Mononuclear cell (primary cell): ENCODE data around the gene NLGN3. TPM values are rescaled to one million over a fixed set of nuclear protein-coding genes. Genes with fewer than 3 reads are reported as not detected.

Experiments
- H3K27me3 ChIP-seq: 2 replicates; pipeline ENCODE4 v1.6.0; 2011; ENCODE audit warnings: low read length, control low read depth; ENCODE audit not compliant: insufficient read depth
- H3K4me1 ChIP-seq: 2 replicates; pipeline ENCODE4 v1.5.1; 2011; ENCODE audit warnings: mild to moderate bottlenecking, low read length, control low read depth; ENCODE audit not compliant: insufficient read depth
- H3K4me3 ChIP-seq: 2 replicates; pipeline ENCODE4 v1.5.1; 2011; ENCODE audit warnings: mild to moderate bottlenecking, low read length, moderate library complexity
- H3K9me3 ChIP-seq: 2 replicates; pipeline ENCODE4 v1.5.1; 2011; ENCODE audit warnings: low read depth, mild to moderate bottlenecking, control low read depth, low read length
- total RNA-seq: library from RNA; depleted of rRNA; stranded (reverse); fragments of >200 nt; gene quantifications from one replicate; pipeline ENCODE4 v1.2.3, GENCODE V29; 2012

Gene NLGN3
- total RNA-seq, 1 donor: 2.6 TPM

GRCh38 chrX:71199252-71200008 lies 54.8 kb downstream of the NLGN3 start:
- H3K27me3 ChIP-seq: no peaks in the 10 kb centered on the region
- H3K4me3 ChIP-seq: no peak overlapping the region
- peaks cover 15% of the 10 kb centered on the region for H3K4me1 ChIP-seq
- no peaks in the 10 kb centered on the region for H3K9me3 ChIP-seq

- H3K9me3 ChIP-seq: no peaks in the 10 kb centered on the region
- no peaks in the 10 kb centered on the region for H3K4me1 ChIP-seq
- no peak overlapping the region for H3K4me3 ChIP-seq
- no peaks in the 10 kb centered on the region for H3K27me3 ChIP-seq
These were observed 66.2 kb downstream of the NLGN3 start for GRCh38 chrX:71210816-71211215.

GRCh38 chrX:71212536-71212935 lies 67.9 kb downstream of the NLGN3 start:
- H3K4me3 ChIP-seq: no peak overlapping the region
- no peaks in the 10 kb centered on the region for H3K27me3 ChIP-seq
- H3K4me1 ChIP-seq: no peaks in the 10 kb centered on the region
- no peaks in the 10 kb centered on the region for H3K9me3 ChIP-seq

GRCh38 chrX:71214152-71214551 lies 69.5 kb downstream of the NLGN3 start:
- no peak overlapping the region for H3K4me3 ChIP-seq

GRCh38 chrX:71214604-71215337 lies 70.1 kb downstream of the NLGN3 start:
- no peaks in the 10 kb centered on the region for H3K4me1 ChIP-seq
- H3K4me3 ChIP-seq: no peak overlapping the region
- H3K9me3 ChIP-seq: no peaks in the 10 kb centered on the region
- H3K27me3 ChIP-seq: no peaks in the 10 kb centered on the region

More at GRCh38 chrX:71214152-71214551, 69.5 kb downstream of the NLGN3 start:
- H3K27me3 ChIP-seq: no peaks in the 10 kb centered on the region
- H3K4me1 ChIP-seq: no peaks in the 10 kb centered on the region
- no peaks in the 10 kb centered on the region for H3K9me3 ChIP-seq

GRCh38 chrX:71215338-71215912 lies 70.8 kb downstream of the NLGN3 start:
- H3K27me3 ChIP-seq: no peaks in the 10 kb centered on the region
- H3K4me1 ChIP-seq: no peaks in the 10 kb centered on the region
- no peaks in the 10 kb centered on the region for H3K9me3 ChIP-seq
- no peak overlapping the region for H3K4me3 ChIP-seq

GRCh38 chrX:71216485-71216884 lies 71.8 kb downstream of the NLGN3 start:
- Histone ChIP-seq H3K27me3 (no peaks in the 10 kb centered on the region), H3K4me1 (no peaks in the 10 kb centered on the region), H3K4me3 (no peak overlapping the region), H3K9me3 (no peaks in the 10 kb centered on the region)

- Histone ChIP-seq H3K4me1 (no peaks in the 10 kb centered on the region), H3K4me3 (no peak overlapping the region), H3K27me3 (no peaks in the 10 kb centered on the region), H3K9me3 (no peaks in the 10 kb centered on the region)
These were observed 72.7 kb downstream of the NLGN3 start for GRCh38 chrX:71217298-71217697.

Other genes starting within 250 kb of the NLGN3 start
- not detected for gene TEX11, start 236.1 kb upstream of the NLGN3 start, total RNA-seq
- gene SLC7A3, start 213.7 kb upstream of the NLGN3 start, total RNA-seq: not detected
- gene SNX12, start 76.5 kb upstream of the NLGN3 start, total RNA-seq: 24.1 TPM
- 14.0 TPM for gene FOXO4, start 49.0 kb upstream of the NLGN3 start, total RNA-seq
- 22.4 TPM for gene CXorf65, start 38.1 kb upstream of the NLGN3 start, total RNA-seq
- gene IL2RG, start 33.3 kb upstream of the NLGN3 start, total RNA-seq: 117 TPM
- 21.8 TPM for gene MED12, start 26.2 kb upstream of the NLGN3 start, total RNA-seq
- not detected for gene GJB1, start 78.4 kb downstream of the NLGN3 start, total RNA-seq
- 6.6 TPM for gene ZMYM3, start 109.3 kb downstream of the NLGN3 start, total RNA-seq
- 314 TPM for gene NONO, start 138.8 kb downstream of the NLGN3 start, total RNA-seq
- 0.84 TPM for gene ITGB1BP2, start 156.9 kb downstream of the NLGN3 start, total RNA-seq
- 61.8 TPM for gene TAF1, start 221.5 kb downstream of the NLGN3 start, total RNA-seq